ENCODE results near the gene ECM2. TPM values are rescaled to one million over a fixed set of nuclear protein-coding genes. Genes with fewer than 3 reads are reported as not detected.

The ECM2 gene
- total and polyA plus RNA-seq, 2 of the 8 experiments (the other 6 are each of a cell fraction or from before 2014, with no cell fraction given): not detected

DNA sequence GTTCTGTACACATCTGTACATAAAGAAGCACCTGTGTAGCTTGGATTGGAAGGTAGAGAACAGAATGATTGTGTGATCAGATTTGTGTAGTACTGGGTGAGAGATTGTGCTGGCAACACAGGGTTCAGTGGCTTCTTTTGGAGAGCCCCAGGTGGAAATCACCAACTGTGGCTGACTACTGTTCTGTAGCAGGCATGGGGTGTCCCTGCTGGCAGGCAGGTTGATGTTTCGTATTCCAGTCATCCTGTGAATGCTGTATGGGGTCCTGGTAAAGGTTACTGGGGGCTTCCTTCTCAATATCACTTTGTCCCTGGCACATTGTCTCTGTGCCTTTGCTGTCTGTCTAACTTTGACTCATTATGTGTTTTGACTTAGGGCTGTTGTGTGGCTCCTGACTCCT lies 58.8 kb downstream of the ECM2 start:
- Histone ChIP-seq H3K27me3 (replicated peaks in 1 of 4; ENCODE audit: control insufficient read depth in 3 of 4, extremely low read depth in 1 of 4, insufficient read depth in 3 of 4, low read length in 3 of 4) (no peaks in the 10 kb centered on the region), H3K4me1 (replicated peaks in 1 of 4; ENCODE audit: control insufficient read depth in 3 of 4, insufficient read depth in 4 of 4, low read length in 3 of 4) (peaks cover 0 to 7% (median 4%) of the 10 kb centered on the region in 4 experiments; a peak in 3 of 7 replicates), H3K9ac (replicated peaks in 1 of 4; ENCODE audit: extremely low read depth in 1 of 4, low read depth in 3 of 4, low read length in 3 of 4) (no peak overlapping the region; a peak in 1 of 7 replicates), H3K14ac (ENCODE audit: insufficient read length) (no peak overlapping the region), H2BK120ac (replicated peaks; ENCODE audit: low read depth, low read length) (no peak overlapping the region), H3K79me2 (ENCODE audit: control insufficient read depth in 1 of 2, insufficient read depth in 2 of 2, low read length in 2 of 2) (no peaks in the 10 kb centered on the region), H4K20me1 (replicated peaks in 1 of 2; ENCODE audit: control insufficient read depth in 1 of 2, insufficient read depth in 2 of 2, low read length in 2 of 2) (no peaks in the 10 kb centered on the region), H4K5ac (ENCODE audit: insufficient read length, low read depth, low read length) (no peak overlapping the region), H2BK5ac (ENCODE audit: low read depth, low read length) (no peak overlapping the region), H2AK5ac (ENCODE audit: low read depth, low read length) (no peak overlapping the region), H2AFZ (ENCODE audit: low read length) (no peak overlapping the region), H3K79me1 (ENCODE audit: low read depth, low read length) (no peaks in the 10 kb centered on the region), H3K18ac (ENCODE audit: extremely low read depth, low read length) (no peak overlapping the region), H3K27ac (ENCODE audit: low read depth, low read length) (no peak overlapping the region), H2BK20ac (ENCODE audit: low read length) (no peak overlapping the region), H3K9me3 (ENCODE audit: insufficient read depth in 2 of 2, low read depth in 1 of 2, low read length in 1 of 2) (no peaks in the 10 kb centered on the region), H2BK15ac (ENCODE audit: low read length) (no peak overlapping the region), H3K36me3 (ENCODE audit: control insufficient read depth in 2 of 4, insufficient read depth in 4 of 4, low read length in 3 of 4) (no peaks in the 10 kb centered on the region), H3K23ac (ENCODE audit: insufficient read length) (no peak overlapping the region), H3K56ac (replicated peaks; ENCODE audit: insufficient read length, low read depth, low read length) (no peak overlapping the region), H3K4ac (replicated peaks; ENCODE audit: insufficient read length, low read depth, low read length) (no peak overlapping the region), H3K4me3 (ENCODE audit: extremely low read depth in 1 of 4, insufficient read depth in 2 of 4, low read depth in 3 of 4, low read length in 4 of 4) (no peak overlapping the region), H2BK12ac (ENCODE audit: low read depth, low read length) (no peak overlapping the region), H4K8ac (ENCODE audit: extremely low read depth, insufficient read depth, low read length) (no peak overlapping the region), H3K23me2 (ENCODE audit: low read depth, low read length) (peaks cover 2% of the 10 kb centered on the region; the same call in 1 of the 2 replicates), H4K91ac (replicated peaks; ENCODE audit: insufficient read length, low read length) (no peak overlapping the region), H3K4me2 (ENCODE audit: insufficient read depth in 1 of 2, low read depth in 2 of 2, low read length in 2 of 2) (no peak overlapping the region)
- no peak for FAIRE-seq
- no peak for DNase-seq (ENCODE audit: low read depth in 1 of 2, low spot score in 2 of 2)
- 81% methylated on average over 1 of the region's 1 CpG; no CpG with 5 or more reads in 1 of the 2 experiments for whole genome bisulfite sequencing, 2 experiments (ENCODE audit: extremely low coverage in 1 of 2, insufficient coverage in 1 of 2, insufficient read length in 1 of 2, insufficient replicate concordance in 2 of 2, low coverage in 1 of 2, low lambda C conversion rate in 2 of 2, missing lambda C conversion rate in 1 of 2)
- CTCF ChIA-PET (ENCODE audit: partially characterized antibody): interaction anchor here (0.7 to 1.3 kb wide), 4 partner anchors 102 to 338 kb away, joined by 3 read pairs; no protein-coding TSS in a partner anchor
- POLR2A ChIA-PET (ENCODE audit: partially characterized antibody): interaction anchor here (0.6 to 0.8 kb wide), 2 partner anchors 15 to 1403 kb away, joined by 3 to 4 read pairs; no protein-coding TSS in a partner anchor
- no peak for TF ChIP-seq POU5F1 (IDR thresholded peaks at IDR 0.05; ENCODE audit: low read depth, low read length)
- TF ChIP-seq ASH2L (IDR thresholded peaks at IDR 0.05; ENCODE audit: low read length): no peak
- TF ChIP-seq, protein P1, sequence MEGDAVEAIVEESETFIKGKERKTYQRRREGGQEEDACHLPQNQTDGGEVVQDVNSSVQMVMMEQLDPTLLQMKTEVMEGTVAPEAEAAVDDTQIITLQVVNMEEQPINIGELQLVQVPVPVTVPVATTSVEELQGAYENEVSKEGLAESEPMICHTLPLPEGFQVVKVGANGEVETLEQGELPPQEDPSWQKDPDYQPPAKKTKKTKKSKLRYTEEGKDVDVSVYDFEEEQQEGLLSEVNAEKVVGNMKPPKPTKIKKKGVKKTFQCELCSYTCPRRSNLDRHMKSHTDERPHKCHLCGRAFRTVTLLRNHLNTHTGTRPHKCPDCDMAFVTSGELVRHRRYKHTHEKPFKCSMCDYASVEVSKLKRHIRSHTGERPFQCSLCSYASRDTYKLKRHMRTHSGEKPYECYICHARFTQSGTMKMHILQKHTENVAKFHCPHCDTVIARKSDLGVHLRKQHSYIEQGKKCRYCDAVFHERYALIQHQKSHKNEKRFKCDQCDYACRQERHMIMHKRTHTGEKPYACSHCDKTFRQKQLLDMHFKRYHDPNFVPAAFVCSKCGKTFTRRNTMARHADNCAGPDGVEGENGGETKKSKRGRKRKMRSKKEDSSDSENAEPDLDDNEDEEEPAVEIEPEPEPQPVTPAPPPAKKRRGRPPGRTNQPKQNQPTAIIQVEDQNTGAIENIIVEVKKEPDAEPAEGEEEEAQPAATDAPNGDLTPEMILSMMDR (IDR thresholded peaks at IDR 0.05; ENCODE audit: control extremely low read depth in 1 of 3, insufficient read depth in 1 of 3, low read depth in 1 of 3, low read length in 3 of 3): no peak
- no peak for TF ChIP-seq RAD21 (IDR thresholded peaks at IDR 0.05 in 1 of 2, conservative IDR thresholded peaks at IDR 0.05 in 1 of 2; ENCODE audit: low read depth in 2 of 2, low read length in 2 of 2)
- no peak for TF ChIP-seq EZH2 (IDR thresholded peaks at IDR 0.05; ENCODE audit: low read depth, low read length, severe bottlenecking)
- TF ChIP-seq, protein P2, sequence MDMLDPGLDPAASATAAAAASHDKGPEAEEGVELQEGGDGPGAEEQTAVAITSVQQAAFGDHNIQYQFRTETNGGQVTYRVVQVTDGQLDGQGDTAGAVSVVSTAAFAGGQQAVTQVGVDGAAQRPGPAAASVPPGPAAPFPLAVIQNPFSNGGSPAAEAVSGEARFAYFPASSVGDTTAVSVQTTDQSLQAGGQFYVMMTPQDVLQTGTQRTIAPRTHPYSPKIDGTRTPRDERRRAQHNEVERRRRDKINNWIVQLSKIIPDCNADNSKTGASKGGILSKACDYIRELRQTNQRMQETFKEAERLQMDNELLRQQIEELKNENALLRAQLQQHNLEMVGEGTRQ (IDR thresholded peaks at IDR 0.05; ENCODE audit: low read length): no peak
- no peak for TF ChIP-seq TAF1 (IDR thresholded peaks at IDR 0.05; ENCODE audit: low read depth, low read length)
- no peak for TF ChIP-seq EP300 (IDR thresholded peaks at IDR 0.05; ENCODE audit: borderline replicate concordance in 1 of 2, low read depth in 2 of 2, low read length in 2 of 2)
- no peak for TF ChIP-seq RXRA (IDR thresholded peaks at IDR 0.05; ENCODE audit: insufficient read depth, low read depth, low read length)
